22Rv1 (cell line): ENCODE results near the gene SLCO4C1.

Experiments
- H3K27ac ChIP-seq: fragments of 450-650 bp; 2 replicates; pipeline ENCODE4 v1.5.1; 2017
- ZFX ChIP-seq: fragments of 450-650 bp; IDR thresholded peaks from 2 replicates; pipeline ENCODE4 v1.6.1; 2017; ENCODE audit warnings: antibody characterized with exemption, borderline replicate concordance
- TF ChIP-seq, protein P1 (sequence below): fragments of 450-650 bp; IDR thresholded peaks from 2 replicates; pipeline ENCODE4 v1.5.1; 2017; ENCODE audit warnings: mild to moderate bottlenecking

Gene SLCO4C1

DNA sequence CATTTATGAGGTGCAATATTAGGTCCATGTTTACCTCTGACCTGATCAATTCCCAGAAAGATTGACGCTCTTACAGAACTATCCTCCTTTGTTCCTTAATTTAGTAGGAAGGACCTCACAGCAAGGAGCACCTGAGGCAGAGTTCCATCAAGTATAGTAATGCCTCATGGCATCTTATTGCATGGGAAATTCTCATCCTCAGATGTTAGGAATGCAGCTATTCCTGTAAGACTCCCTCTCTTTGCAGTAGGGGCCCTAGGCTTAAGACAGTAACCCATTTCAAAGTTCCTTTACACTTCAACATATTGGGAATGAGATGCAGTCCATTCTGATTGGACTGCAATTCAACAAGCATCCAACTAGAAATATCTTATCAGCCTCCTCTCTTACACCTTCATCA lies 69.8 kb downstream of the SLCO4C1 start:
- TF ChIP-seq ZFX = no peak
- TF ChIP-seq, protein P1, sequence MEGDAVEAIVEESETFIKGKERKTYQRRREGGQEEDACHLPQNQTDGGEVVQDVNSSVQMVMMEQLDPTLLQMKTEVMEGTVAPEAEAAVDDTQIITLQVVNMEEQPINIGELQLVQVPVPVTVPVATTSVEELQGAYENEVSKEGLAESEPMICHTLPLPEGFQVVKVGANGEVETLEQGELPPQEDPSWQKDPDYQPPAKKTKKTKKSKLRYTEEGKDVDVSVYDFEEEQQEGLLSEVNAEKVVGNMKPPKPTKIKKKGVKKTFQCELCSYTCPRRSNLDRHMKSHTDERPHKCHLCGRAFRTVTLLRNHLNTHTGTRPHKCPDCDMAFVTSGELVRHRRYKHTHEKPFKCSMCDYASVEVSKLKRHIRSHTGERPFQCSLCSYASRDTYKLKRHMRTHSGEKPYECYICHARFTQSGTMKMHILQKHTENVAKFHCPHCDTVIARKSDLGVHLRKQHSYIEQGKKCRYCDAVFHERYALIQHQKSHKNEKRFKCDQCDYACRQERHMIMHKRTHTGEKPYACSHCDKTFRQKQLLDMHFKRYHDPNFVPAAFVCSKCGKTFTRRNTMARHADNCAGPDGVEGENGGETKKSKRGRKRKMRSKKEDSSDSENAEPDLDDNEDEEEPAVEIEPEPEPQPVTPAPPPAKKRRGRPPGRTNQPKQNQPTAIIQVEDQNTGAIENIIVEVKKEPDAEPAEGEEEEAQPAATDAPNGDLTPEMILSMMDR = no peak
- no peak overlapping the region for H3K27ac ChIP-seq

DNA sequence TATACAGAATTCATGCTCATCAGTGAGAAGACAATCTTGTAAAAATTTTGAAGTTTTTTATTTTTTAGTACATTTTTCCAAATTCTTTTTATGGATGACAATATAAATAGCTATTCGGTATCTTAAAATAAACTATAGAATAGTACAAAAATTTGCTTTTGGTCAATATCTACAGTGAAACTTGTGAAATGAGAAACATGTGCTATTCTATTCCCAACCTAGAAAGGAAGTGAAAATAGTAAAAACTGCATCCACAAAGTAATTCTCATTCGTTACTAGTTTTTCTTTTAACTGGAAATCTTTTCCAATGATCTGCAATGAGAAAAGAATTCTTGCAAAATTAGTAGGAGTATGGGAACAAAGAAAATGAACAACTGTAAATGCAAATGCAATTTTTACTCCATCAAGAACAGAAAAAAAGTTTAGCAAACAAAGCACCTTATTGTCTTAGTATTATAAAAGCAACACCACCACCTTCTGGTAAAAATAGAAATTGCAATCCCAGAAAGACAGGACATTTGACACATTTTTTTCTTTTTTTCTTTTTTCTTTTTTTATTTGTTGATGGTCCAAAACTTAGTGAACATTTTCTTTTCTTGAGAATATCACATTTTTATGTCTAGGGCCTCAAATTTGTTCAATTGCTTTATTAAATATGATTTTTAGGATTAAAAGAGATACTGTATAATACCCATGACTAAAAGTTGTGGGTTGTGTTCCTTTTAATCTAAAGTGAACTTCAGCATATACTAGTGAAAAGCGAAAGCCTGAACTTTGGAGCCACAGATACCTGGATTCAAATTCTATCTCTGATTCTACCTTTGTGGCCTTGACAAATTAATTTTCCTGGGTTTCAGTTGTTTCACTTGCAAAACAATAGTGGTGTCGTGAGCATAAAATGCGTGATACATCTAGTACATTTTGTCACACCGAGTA lies 72.3 kb downstream of the SLCO4C1 start:
- H3K27ac ChIP-seq = peak overlapping the region; percentile 53
- TF ChIP-seq, protein P1 = peak; percentile 80
- no peak for TF ChIP-seq ZFX

DNA sequence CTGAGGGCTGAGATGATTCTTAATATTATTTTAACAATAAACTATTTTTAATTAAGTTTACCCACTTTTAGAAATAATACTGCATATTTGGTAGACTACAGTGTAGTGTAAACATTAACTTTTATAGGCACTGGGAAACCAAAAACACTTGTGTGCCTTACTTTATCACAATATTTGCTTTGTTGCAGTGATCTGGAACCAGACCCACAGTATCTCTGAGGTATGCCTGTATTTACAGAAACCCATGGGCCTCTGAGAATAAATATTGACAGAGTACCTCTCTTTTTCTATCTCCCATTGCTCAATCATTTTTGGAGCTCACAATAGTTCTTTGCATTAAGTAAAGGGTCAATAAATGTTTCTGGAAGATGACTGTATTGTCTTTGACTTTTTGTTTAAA lies 73.3 kb downstream of the SLCO4C1 start:
- TF ChIP-seq, protein P1 = no peak
- TF ChIP-seq ZFX = no peak
- peak overlapping the region; percentile 53 for H3K27ac ChIP-seq

DNA sequence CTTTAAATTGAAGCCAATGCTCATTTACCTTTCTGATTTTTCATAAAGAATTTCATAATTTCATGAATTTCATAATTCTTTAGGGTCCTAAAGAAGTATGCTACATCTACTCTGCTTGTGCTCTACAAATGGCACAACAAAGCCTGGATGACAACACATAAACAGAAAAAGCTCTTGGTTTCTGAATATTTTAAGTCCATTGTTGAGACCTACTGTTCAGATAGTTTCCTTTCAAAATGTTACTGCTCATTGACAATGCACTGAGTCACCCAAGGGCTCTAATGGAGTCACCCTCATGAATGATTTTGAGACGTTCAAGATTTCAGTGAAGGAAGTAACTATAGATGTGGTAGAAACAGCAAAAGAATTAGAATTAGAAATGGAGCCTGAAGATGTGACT lies 74.1 kb downstream of the SLCO4C1 start:
- TF ChIP-seq, protein P1 = no peak
- no peak for TF ChIP-seq ZFX
- peak overlapping the region; percentile 53 for H3K27ac ChIP-seq

DNA sequence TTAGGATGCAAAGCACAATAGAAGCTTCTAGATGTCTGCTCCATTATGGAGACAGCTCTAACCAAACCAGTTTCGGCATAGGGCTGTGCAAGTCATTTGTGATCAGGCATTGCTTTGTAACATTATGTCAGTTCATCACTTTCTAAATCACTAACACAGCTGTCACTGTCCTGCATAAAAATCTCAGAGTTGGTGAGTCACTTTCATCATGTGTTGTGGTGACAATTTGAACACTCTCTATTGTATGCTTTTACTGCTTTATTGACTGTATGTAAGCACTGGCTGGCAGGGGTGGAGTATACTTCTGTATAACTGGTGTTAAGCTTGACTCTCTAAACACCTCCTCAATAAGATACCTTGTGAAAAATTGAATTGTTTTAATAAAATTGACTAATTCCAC lies 77.9 kb downstream of the SLCO4C1 start:
- TF ChIP-seq, protein P1 = no peak
- TF ChIP-seq ZFX = no peak
- H3K27ac ChIP-seq = no peak overlapping the region

DNA sequence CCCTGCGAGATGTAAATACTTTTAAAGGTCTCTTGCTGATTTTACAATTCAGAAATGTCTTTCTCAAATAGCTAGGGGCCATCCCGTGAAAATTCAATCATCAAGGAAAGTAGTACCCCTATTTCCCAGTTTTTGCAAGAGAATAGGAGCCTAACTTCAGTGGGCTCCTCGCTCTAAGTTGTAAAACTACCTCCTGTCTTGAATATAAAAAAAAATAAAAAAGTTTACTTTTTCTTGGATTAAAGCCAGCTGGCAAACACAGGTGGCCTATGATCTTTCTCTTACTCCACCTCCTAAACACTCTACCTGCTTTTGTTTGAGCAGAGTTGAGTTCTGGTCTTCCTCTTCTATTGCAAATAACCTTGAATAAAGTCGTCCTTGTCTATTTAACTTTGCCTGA lies 79.4 kb downstream of the SLCO4C1 start:
- TF ChIP-seq ZFX = no peak
- TF ChIP-seq, protein P1 = no peak
- H3K27ac ChIP-seq = peak overlapping the region; percentile 64

DNA sequence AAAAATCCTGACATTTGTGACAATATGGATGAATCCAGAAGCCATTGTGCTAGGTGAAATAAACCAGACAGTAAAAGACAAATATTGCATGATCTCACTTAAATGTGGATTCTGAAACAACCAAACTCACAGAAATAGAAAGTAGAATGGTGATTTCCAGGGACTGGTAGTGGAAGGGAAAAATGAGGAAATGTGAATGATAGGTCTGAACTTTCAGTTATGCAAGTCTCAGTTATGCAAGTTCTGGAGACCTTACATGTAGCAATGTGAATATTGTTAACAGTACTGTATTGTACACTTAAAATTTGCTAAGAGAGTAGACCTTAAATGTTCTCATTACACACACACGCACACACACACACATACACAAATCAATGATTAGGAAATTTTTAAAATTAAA lies 84.9 kb downstream of the SLCO4C1 start:
- TF ChIP-seq, protein P1 = no peak
- no peak for TF ChIP-seq ZFX
- H3K27ac ChIP-seq = no peak overlapping the region
